Measurements from ENCODE around the gene PNLIPRP2.

- TF ChIP-seq PATZ1 (CRISPR knock-in tag; IDR thresholded peaks at IDR 0.05; ENCODE audit: borderline replicate concordance) (no peak), RARB (CRISPR knock-in tag; IDR thresholded peaks at IDR 0.05) (no peak)
Observed at GRCh38 chr10:116683166-116683565, 62.4 kb downstream of the PNLIPRP2 start.

Data from SK-N-SH treated with all-trans-retinoic acid at 6 μM for 48 hours (cell line).